Right renal pelvis (tissue), 4 donors: ENCODE data around the gene NAXD. TPM values are rescaled to one million over a fixed set of nuclear protein-coding genes. Genes with fewer than 3 reads are reported as not detected.

ENCODE experiments used
- DNase-seq, 4 donors: peaks; one replicate each; pipeline ENCODE4 v3.0.0-alpha.2; 2013; ENCODE audit warnings: low read depth in 4 of 4, low spot score in 3 of 4, missing footprints in 1 of 4
- polyA plus RNA-seq, 4 donors: library from polyadenylated mRNA; unstranded; fragments of 120-200 nt; gene quantifications; one replicate each; pipeline ENCODE4 v1.2.1, GENCODE V29; 2013; ENCODE audit not compliant: insufficient read length in 4 of 4

The NAXD gene
- polyA plus RNA-seq, 4 donors: 41.7 to 46.1 (median 43.0) TPM

DNA sequence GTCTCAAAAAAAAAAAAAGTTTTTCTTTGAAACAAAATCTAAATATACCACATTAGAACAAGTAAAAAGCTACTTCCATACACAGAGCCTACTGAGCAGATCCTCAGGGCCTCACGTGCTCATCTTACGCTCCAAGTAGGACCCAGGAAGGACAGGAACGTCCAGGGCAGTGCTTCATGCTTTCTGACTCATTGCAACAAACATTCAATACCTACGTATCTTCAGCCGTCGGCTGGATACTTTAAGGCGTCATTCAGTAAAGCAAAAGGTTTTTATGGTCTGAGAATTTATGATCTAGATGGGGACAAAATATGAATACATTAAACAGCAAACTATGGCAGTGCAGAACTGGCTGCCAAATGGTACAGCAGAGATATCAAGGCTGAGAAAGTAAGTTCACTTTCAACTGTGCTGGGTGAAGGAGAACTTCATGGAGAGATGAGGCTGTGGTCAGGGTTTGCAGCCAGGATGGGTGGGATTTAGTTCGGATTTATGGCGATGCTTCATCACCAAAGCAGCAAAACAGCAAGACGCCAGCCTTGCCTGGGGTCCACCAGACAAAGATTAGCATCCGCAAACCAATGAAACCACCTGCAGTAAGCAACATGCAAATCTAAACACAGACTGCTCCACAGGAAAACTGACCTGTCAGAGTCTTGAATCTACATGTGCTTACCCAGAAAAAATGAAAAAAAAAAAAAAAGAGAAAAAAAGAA lies 70.1 kb downstream of the NAXD start:
- DNase-seq: no peak

DNA sequence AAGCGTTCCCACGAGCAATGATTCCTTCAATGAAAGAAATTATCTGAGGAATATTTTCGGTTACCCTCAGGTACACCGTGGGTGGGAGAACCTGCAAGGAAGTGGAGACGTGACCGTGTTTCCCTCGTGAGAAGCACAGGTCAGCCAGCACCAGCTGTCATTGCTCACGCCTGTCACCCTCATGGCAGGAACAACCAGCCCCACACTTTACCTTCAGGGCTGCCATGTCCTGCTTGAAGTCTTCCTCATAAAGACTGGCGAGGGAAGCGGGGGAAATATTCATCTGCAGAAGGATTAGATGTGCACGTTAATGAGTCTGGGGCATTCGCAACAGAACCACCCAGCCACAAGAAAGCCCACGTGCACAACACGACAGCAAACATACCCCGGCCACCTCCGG lies 72.4 kb downstream of the NAXD start:
- no peak for DNase-seq

DNA sequence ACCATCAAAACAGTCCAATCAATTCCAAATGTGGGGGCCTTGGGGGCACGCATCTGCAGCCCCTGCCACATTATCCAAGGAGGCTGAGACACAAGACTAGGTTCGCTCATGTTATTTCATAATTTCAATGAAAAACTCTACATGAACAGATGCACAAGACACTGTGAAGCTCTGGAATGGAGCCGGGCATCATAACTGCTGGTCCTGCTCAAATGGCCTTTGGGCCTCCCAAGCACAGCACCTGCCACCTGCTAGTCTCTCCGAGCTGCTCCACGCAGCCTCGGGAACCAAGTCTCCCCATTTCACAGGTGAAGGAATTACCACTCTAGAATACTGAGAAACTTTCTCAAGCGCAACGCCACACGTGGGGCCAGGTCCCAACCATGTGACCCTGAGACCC lies 73.7 kb downstream of the NAXD start:
- no peak for DNase-seq

Other genes starting within 250 kb of the NAXD start
- 10 to 100 TPM in 1 of 4 donors, 1 to 10 TPM in 3; 6.6 to 11.1 (median 8.3) TPM for gene RAB20, start 53.8 kb upstream of the NAXD start, polyA plus RNA-seq
- 10 to 100 TPM; 59.5 to 67.8 (median 63.3) TPM for gene CARS2, start 90.6 kb downstream of the NAXD start, polyA plus RNA-seq
- 10 to 100 TPM; 22.2 to 27.4 (median 25.7) TPM for gene ING1, start 98.2 kb downstream of the NAXD start, polyA plus RNA-seq